ENCODE measurements around the gene NEURL2.

NEURL2 gene

GRCh38 chr20:45840700-45841198, 50.3 kb downstream of the NEURL2 start:
- DNase-seq, result no peak

Data from NCI-H82 (cell line).